Hindlimb muscle (tissue), 1 donor: ENCODE data around the gene KIAA1755. TPM values are rescaled to one million over a fixed set of nuclear protein-coding genes. Genes with fewer than 3 reads are reported as not detected.
"Not testable (repeated sequence)": the region's sequence is repeated elsewhere in the genome, so short reads cannot be mapped to it uniquely, and the experiment has no call there.

Experiments used
- DNase-seq: peaks from one replicate; pipeline ENCODE4 v3.0.0-alpha.2; 2013
- polyA plus RNA-seq: library from polyadenylated mRNA; unstranded; fragments of 120-200 nt; gene quantifications from one replicate; pipeline ENCODE4 v1.2.1, GENCODE V29; 2013; ENCODE audit not compliant: insufficient read length

Gene KIAA1755
- polyA plus RNA-seq, 1 donor = 7.0 TPM

- DNase-seq = no peak
Measured at GRCh38 chr20:38286586-38287531, 26.3 kb upstream of the KIAA1755 start.

GRCh38 chr20:38284893-38285444 is 24.4 kb upstream of the KIAA1755 start:
- DNase-seq = no peak

DNA sequence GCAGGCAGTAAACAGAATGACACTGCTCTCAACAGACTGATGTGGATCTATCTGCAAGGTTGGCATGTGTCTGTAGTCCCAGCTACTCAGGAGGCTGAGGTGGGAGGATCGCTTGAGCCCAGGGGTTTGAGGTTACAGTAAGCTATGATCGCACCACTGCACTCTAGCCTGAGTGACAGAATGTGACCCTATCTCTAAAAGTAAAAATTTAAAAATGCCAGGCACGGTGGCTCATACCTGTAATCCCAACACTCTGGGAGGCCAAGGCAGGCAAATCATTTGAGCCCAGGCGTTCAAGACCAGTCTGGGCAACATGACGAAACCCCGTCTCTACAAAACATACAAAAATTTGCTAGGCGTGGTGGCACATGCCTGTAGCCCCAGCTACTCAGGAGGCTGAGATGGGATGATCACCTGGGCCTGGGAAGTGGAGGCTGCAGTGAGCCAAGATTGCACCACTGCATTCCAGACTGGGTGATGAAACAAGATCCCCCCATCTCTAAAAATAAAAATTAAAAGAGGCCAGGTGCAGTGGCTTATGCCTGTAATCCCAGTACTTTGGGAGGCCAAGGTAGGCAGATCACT is 23.6 kb upstream of the KIAA1755 start:
- not testable (repeated sequence) for DNase-seq

GRCh38 chr20:38283236-38283635 is 22.7 kb upstream of the KIAA1755 start:
- no peak for DNase-seq

- not testable (repeated sequence) for DNase-seq
Measured at GRCh38 chr20:38281176-38281915, 20.8 kb upstream of the KIAA1755 start.

DNA sequence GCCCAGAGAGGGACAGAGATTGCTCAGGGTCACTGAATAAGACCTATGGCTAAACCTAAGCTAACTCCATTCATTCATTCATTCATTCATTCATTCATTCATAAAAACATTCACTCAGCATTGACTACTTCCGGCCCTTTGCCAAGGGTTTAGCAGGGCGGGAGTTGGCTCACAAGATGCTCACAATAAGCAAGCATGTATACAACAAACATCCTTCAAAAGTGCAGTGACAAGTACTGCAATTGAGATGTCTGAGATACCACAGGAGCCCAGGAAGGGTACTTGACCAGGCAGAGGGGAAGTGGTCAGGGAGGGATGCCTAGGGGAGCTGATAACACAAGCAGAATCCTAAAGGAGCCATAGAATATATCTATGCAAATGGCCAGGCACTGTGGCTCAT is 18.2 kb upstream of the KIAA1755 start:
- DNase-seq = no peak

DNA sequence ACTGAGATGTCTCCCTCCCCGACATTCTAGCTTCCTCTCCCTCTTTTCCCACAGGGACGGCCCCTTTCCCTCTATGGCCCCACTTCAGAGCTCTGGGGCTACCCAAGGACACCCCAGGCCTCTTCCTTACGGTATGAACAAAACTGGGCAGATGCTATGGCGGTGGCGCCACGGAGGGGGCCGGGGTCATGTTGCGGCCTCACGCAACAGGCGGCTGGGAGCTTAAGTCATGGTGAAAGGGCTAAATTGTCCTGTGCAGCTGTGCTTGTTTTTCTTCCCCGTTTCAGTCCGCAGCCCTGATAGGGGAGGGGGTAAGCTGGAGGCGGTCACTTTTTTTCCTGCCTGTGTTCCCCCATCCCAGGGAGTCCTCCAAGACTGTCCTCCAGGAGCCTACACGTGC is 17.6 kb upstream of the KIAA1755 start:
- peak; percentile 54 for DNase-seq

DNA sequence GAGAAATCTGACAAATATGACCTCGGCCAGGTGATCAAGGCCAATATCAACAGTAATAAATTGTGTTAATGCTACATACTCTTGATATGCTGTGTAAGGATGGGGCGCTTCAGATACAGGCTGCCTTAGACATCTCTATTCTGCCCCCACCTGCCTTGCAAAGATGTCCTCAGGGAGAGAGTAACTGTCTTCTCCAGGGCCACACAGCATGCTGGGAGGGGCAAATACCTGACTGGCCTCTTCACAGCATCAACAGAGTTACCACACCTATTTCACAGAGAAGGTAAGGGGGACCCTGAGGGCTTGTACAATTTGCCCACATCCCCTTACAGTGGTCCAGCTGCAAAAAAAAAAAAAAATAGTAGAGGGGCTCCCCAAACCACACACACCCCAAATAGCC is 17.2 kb upstream of the KIAA1755 start:
- no peak for DNase-seq

DNA sequence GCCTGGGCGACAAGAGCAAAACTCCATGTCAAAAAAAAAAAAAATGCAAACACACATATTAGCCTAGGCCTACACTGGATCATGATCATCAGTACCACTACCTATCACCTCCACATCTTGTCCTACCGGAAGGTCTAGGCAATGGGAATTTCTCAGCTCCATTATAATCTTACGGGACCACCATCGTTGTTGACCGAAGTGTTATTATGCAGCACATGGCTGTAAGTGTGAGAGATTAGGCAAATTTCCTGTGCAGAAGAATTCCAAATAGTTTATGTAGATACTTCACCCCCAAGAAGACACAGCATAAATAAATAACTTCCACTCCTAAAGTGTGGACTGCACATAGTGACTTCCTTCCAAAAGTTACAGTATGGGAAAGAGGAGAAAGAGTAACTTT is 16.8 kb upstream of the KIAA1755 start:
- DNase-seq = no peak

DNA sequence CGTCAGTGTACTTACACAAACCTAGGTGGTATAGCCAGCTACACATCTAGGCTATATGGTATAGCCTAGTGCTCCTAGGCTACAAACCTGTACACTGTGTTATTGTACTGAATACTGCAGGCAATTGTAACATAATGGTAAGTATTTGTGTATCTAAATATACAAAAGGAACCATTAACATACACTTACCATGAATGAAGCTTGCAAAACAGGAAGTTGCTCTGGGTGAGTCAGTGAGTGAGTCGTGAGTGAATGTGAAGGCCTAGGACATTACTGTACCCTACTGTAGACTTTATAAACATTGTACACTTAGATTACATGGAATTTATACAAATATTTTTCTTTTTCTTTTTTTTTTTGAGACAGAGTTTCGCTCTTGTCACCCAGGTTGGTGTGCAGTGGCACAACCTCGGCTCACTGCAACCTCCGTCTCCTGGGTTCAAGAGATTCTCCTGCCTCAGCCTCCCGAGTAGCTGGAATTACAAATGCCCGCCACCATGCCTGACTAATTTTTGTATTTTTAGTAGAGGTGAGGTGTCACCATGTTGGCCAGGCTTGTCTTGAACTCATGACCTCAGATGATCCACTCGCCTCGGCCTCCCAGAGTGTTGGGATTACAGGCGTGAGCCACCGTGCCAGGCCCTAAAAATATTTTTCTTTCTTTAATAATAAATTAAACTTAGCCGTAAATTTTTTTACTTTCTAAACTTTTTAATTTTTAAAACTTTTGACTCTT is 15.4 kb upstream of the KIAA1755 start:
- no peak for DNase-seq

DNA sequence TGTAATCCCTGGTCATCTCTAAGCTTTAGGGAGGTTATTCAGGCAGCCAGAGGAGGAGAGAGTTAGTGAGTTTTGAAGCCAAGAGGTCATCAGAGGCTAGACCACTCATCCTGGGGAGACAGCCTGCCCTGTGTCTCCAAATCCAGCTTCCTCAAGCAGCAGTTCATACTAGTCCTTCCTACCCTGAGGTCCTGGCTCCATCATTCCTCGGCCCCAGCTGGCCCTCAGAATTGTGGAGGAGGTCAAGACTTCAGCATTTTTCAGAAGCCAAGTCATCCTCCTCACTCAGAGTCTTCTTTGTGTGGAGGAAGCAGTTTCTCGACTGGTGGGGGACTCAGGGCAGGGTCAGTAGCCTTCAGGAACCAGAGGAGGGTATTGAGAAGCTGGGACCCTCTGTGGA is 12.4 kb upstream of the KIAA1755 start:
- DNase-seq = no peak

GRCh38 chr20:38272398-38272797 is 11.9 kb upstream of the KIAA1755 start:
- no peak for DNase-seq

GRCh38 chr20:38271608-38272120 is 11.1 kb upstream of the KIAA1755 start:
- DNase-seq = no peak

- DNase-seq = peak; percentile 78
Measured at GRCh38 chr20:38270869-38271605, 10.5 kb upstream of the KIAA1755 start.

GRCh38 chr20:38269715-38270114 is 9.2 kb upstream of the KIAA1755 start:
- DNase-seq = no peak

DNA sequence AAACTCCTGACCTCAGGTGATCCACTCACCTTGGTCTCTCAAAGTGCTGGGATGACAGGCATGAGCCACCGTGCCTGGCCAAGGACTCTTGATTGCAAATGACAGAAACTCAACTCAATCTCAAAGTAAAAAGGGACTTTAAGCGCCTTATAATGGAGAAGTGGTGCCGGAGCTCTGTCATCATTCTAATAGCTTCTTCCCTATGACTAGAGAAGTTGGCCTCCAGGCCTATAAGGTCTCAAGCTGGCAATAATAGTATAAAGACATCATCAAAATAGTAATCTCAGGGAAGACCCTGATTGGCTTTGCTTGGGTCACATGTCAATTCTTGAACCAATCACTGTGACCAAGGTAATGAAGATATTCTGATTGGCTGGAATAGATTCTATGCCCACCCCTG is 8.5 kb upstream of the KIAA1755 start:
- DNase-seq = no peak

DNA sequence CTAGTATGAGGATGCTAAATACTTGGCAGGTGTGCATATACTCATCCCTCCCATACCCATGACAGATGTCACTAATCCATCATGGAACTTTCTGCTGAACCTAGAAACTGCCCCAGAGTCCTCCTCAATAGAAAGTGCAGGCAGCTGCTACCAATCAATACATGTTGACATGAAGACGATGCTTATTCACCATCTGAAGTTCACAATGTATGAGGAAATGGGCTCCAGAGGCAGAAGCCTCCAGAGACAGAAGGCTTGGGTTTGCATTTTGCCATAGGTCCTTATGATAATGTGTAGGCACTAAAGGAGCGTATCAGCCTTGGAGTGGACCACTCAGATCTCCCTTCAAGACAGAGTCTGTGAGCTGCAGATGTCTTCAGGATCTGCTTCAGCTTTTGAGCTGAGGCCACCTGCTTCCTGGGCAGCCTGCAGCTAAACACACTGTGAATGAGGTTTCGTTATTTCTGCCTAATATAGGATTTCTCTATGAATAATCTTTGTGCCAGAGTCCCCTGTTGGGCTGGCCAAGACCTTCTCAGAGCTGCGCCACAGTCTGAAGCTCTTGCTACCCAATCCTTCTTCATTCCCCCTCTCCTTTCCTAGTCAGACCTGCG is 7.5 kb upstream of the KIAA1755 start:
- DNase-seq = no peak

- no peak for DNase-seq
Measured at GRCh38 chr20:38267296-38267695, 6.8 kb upstream of the KIAA1755 start.

DNA sequence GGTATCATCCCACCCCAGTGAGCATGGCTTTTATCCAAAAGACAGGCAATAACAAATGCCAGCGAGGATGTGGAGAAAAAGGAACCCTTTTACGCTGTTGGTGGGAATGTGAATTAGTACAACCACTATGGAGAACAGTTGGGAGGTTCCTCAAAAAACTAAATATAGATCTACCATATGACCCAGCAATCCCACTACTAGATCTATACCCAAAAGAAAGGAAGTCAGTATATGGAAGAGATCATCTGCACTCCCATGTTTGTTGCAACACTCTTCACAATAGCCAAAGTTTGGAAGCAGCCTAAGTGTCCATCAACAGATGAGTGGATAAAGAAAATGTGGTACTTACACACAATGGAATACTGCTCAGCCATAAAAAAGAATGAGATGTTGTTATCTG is 5.9 kb upstream of the KIAA1755 start:
- DNase-seq = no peak

DNA sequence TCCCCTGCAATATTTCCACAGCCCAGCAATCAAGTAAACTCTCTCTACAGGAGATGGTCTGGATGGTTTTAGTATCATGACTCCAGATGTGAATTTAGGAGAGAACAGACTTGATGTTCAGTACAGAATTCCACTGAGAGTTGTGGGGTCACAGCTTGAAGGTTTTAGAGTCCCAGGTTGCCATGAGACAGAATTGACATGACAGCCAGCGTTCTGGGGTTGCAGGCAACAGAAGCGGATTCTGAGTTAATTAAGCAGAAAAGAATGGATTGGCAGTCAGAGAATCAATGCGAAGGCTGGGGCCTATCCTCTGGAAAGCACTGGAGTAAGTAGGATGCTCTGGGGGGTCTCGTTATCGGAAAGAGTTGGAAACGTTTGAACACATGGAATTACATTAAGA is 2.4 kb upstream of the KIAA1755 start:
- no peak for DNase-seq

GRCh38 chr20:38261054-38261390 is 487 bp upstream of the KIAA1755 start:
- no peak for DNase-seq
